Osteocyte (in vitro differentiated cells): ENCODE results near the gene EXOC4. TPM values are rescaled to one million over a fixed set of nuclear protein-coding genes. Genes with fewer than 3 reads are reported as not detected.

ENCODE experiments used
- DNase-seq: peaks from one replicate; pipeline ENCODE4 v3.0.0; 2021; ENCODE audit warnings: mixed read lengths; ENCODE audit not compliant: unreplicated experiment; ENCODE audit errors: extremely low spot score
- H3K27ac Mint-ChIP-seq: one replicate; pipeline ENCODE4 v1.8.0; 2021; ENCODE audit warnings: mild to moderate bottlenecking, mixed read lengths; ENCODE audit not compliant: unreplicated experiment
- H3K27me3 Mint-ChIP-seq: one replicate; pipeline ENCODE4 v1.8.0; 2021; ENCODE audit warnings: mixed read lengths; ENCODE audit not compliant: unreplicated experiment
- H3K36me3 Mint-ChIP-seq: one replicate; pipeline ENCODE4 v1.8.0; 2021; ENCODE audit warnings: mixed read lengths; ENCODE audit not compliant: unreplicated experiment
- H3K4me1 Mint-ChIP-seq: one replicate; pipeline ENCODE4 v1.8.0; 2021; ENCODE audit warnings: mixed read lengths; ENCODE audit not compliant: unreplicated experiment
- H3K4me3 Mint-ChIP-seq: one replicate; pipeline ENCODE4 v1.8.0; 2021; ENCODE audit warnings: mild to moderate bottlenecking, moderate library complexity, mixed read lengths; ENCODE audit not compliant: unreplicated experiment
- H3K9me3 Mint-ChIP-seq: one replicate; pipeline ENCODE4 v1.8.0; 2021; ENCODE audit warnings: mixed read lengths; ENCODE audit not compliant: unreplicated experiment
- CTCF ChIP-seq: fragments of 200-600 bp; sonication (generic); IDR thresholded peaks from 2 replicates; pipeline ENCODE4 v1.5.0; 2021; ENCODE audit warnings: antibody characterized with exemption, mild to moderate bottlenecking, moderate library complexity
- total RNA-seq: library from RNA; stranded (reverse); gene quantifications from 2 replicates; pipeline ENCODE4 v1.2.1, GENCODE V29; 2021

Gene EXOC4
- total RNA-seq, 1 donor from 2014 or later: 99.9 TPM

- no peaks in the 10 kb centered on the region for H3K9me3 Mint-ChIP-seq
- H3K4me3 Mint-ChIP-seq: no peak overlapping the region
- TF ChIP-seq CTCF: no peak
Measured at GRCh38 chr7:133931053-133931452, 678.2 kb downstream of the EXOC4 start.

GRCh38 chr7:133932591-133932990 lies 679.7 kb downstream of the EXOC4 start:
- DNase-seq: no peak
- H3K27me3 Mint-ChIP-seq: no peaks in the 10 kb centered on the region

More at GRCh38 chr7:133931053-133931452, 678.2 kb downstream of the EXOC4 start:
- Mint-ChIP-seq H3K27me3 (no peaks in the 10 kb centered on the region), H3K36me3 (no peaks in the 10 kb centered on the region), H3K4me1 (peaks cover 3% of the 10 kb centered on the region), H3K27ac (no peak overlapping the region)
- DNase-seq: no peak

GRCh38 chr7:133934262-133934976 lies 681.5 kb downstream of the EXOC4 start:
- no peak for DNase-seq
- H3K4me1 Mint-ChIP-seq: peaks cover 3% of the 10 kb centered on the region
- H3K36me3 Mint-ChIP-seq: no peaks in the 10 kb centered on the region
- no peaks in the 10 kb centered on the region for H3K9me3 Mint-ChIP-seq
- no peaks in the 10 kb centered on the region for H3K27me3 Mint-ChIP-seq
- no peak overlapping the region for H3K4me3 Mint-ChIP-seq
- H3K27ac Mint-ChIP-seq: peak overlapping the region; percentile 28
- no peak for TF ChIP-seq CTCF

More at GRCh38 chr7:133932591-133932990, 679.7 kb downstream of the EXOC4 start:
- H3K9me3 Mint-ChIP-seq: no peaks in the 10 kb centered on the region
- no peak overlapping the region for H3K4me3 Mint-ChIP-seq
- no peaks in the 10 kb centered on the region for H3K36me3 Mint-ChIP-seq
- H3K27ac Mint-ChIP-seq: no peak overlapping the region
- TF ChIP-seq CTCF: no peak
- peaks cover 3% of the 10 kb centered on the region for H3K4me1 Mint-ChIP-seq

GRCh38 chr7:133934977-133935330 lies 682.1 kb downstream of the EXOC4 start:
- DNase-seq: no peak
- TF ChIP-seq CTCF: no peak
- Mint-ChIP-seq H3K36me3 (no peaks in the 10 kb centered on the region), H3K9me3 (no peaks in the 10 kb centered on the region), H3K27ac (no peak overlapping the region), H3K27me3 (no peaks in the 10 kb centered on the region), H3K4me3 (no peak overlapping the region), H3K4me1 (peaks cover 3% of the 10 kb centered on the region)

- TF ChIP-seq CTCF: no peak
- DNase-seq: no peak
- H3K36me3 Mint-ChIP-seq: no peaks in the 10 kb centered on the region
- H3K4me1 Mint-ChIP-seq: peaks cover 3% of the 10 kb centered on the region
- no peaks in the 10 kb centered on the region for H3K27me3 Mint-ChIP-seq
- H3K9me3 Mint-ChIP-seq: no peaks in the 10 kb centered on the region
- no peak overlapping the region for H3K4me3 Mint-ChIP-seq
- no peak overlapping the region for H3K27ac Mint-ChIP-seq
Measured at GRCh38 chr7:133936074-133936473, 683.2 kb downstream of the EXOC4 start.
